ENCODE data around the gene TSHZ1. TPM values are rescaled to one million over a fixed set of nuclear protein-coding genes. Genes with fewer than 3 reads are reported as not detected.

Gene TSHZ1
- polyA plus RNA-seq, 1 donor from 2014 or later: 1.1 TPM

DNA sequence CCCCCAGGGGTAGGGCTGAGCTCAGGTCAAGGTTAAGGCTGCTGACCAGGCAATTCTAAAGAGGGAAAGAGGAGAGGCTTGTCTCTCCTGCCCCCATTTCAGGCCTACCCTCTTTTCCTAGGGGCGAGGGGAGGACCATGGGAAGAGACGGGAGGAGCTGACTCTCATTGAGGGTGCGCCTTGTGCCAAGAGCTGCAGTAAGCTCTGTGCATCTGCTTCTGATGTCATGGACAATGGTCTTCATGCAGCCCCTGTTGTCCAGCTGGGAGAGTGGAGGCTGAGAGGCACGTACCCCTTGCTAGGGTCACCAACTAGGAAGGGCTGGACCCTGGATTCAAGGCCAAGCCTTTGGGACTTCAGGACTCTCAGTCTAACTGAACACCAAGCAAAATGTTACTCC lies 46.9 kb upstream of the TSHZ1 start:
- H3F3A ChIP-seq (ENCODE audit: insufficient read depth, low read length, poor library complexity, severe bottlenecking): no peaks in the 10 kb centered on the region
- H2AFZ ChIP-seq (ENCODE audit: low read depth, low read length): no peak overlapping the region
- TF ChIP-seq TAF1 (IDR thresholded peaks at IDR 0.05; ENCODE audit: low read depth): no peak
- TF ChIP-seq, protein P1, sequence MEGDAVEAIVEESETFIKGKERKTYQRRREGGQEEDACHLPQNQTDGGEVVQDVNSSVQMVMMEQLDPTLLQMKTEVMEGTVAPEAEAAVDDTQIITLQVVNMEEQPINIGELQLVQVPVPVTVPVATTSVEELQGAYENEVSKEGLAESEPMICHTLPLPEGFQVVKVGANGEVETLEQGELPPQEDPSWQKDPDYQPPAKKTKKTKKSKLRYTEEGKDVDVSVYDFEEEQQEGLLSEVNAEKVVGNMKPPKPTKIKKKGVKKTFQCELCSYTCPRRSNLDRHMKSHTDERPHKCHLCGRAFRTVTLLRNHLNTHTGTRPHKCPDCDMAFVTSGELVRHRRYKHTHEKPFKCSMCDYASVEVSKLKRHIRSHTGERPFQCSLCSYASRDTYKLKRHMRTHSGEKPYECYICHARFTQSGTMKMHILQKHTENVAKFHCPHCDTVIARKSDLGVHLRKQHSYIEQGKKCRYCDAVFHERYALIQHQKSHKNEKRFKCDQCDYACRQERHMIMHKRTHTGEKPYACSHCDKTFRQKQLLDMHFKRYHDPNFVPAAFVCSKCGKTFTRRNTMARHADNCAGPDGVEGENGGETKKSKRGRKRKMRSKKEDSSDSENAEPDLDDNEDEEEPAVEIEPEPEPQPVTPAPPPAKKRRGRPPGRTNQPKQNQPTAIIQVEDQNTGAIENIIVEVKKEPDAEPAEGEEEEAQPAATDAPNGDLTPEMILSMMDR (IDR thresholded peaks at IDR 0.05; ENCODE audit: poor library complexity, severe bottlenecking): no peak
- TF ChIP-seq EZH2 (IDR thresholded peaks at IDR 0.05; ENCODE audit: borderline replicate concordance, insufficient read depth, low read length, poor library complexity, severe bottlenecking): no peak
- TF ChIP-seq, protein P2, sequence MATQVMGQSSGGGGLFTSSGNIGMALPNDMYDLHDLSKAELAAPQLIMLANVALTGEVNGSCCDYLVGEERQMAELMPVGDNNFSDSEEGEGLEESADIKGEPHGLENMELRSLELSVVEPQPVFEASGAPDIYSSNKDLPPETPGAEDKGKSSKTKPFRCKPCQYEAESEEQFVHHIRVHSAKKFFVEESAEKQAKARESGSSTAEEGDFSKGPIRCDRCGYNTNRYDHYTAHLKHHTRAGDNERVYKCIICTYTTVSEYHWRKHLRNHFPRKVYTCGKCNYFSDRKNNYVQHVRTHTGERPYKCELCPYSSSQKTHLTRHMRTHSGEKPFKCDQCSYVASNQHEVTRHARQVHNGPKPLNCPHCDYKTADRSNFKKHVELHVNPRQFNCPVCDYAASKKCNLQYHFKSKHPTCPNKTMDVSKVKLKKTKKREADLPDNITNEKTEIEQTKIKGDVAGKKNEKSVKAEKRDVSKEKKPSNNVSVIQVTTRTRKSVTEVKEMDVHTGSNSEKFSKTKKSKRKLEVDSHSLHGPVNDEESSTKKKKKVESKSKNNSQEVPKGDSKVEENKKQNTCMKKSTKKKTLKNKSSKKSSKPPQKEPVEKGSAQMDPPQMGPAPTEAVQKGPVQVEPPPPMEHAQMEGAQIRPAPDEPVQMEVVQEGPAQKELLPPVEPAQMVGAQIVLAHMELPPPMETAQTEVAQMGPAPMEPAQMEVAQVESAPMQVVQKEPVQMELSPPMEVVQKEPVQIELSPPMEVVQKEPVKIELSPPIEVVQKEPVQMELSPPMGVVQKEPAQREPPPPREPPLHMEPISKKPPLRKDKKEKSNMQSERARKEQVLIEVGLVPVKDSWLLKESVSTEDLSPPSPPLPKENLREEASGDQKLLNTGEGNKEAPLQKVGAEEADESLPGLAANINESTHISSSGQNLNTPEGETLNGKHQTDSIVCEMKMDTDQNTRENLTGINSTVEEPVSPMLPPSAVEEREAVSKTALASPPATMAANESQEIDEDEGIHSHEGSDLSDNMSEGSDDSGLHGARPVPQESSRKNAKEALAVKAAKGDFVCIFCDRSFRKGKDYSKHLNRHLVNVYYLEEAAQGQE (IDR thresholded peaks at IDR 0.05; ENCODE audit: borderline replicate concordance): no peak
- TF ChIP-seq POLR2AphosphoS5 (IDR thresholded peaks at IDR 0.05): no peak
- no peak for TF ChIP-seq EP300 (conservative IDR thresholded peaks at IDR 0.05; ENCODE audit: poor library complexity, severe bottlenecking)
- no peak for TF ChIP-seq SMC3 (conservative IDR thresholded peaks at IDR 0.05; ENCODE audit: poor library complexity)
- no peak for TF ChIP-seq MXI1 (conservative IDR thresholded peaks at IDR 0.05; ENCODE audit: poor library complexity, severe bottlenecking)
- TF ChIP-seq RAD21 (conservative IDR thresholded peaks at IDR 0.05): no peak
- no peak overlapping the region for H3K9ac ChIP-seq (ENCODE audit: low read length)
- H3K9me3 ChIP-seq (ENCODE audit: low read length): no peaks in the 10 kb centered on the region
- H4K20me1 ChIP-seq (ENCODE audit: insufficient read depth): no peaks in the 10 kb centered on the region
- H3K36me3 ChIP-seq (ENCODE audit: insufficient read depth, low read length): no peaks in the 10 kb centered on the region
- H3K27ac ChIP-seq (ENCODE audit: low read length): no peak overlapping the region
- no peaks in the 10 kb centered on the region for H3K9me2 ChIP-seq (ENCODE audit: insufficient read depth, low read length)
- no peaks in the 10 kb centered on the region for H3K79me2 ChIP-seq (replicated peaks; ENCODE audit: insufficient read depth, low read length)
- H3K4me3 ChIP-seq (ENCODE audit: low read length): no peak overlapping the region
- no peak overlapping the region for H3K4me2 ChIP-seq (ENCODE audit: low read length)
- no peaks in the 10 kb centered on the region for H3K27me3 ChIP-seq (ENCODE audit: insufficient read depth, low read depth, low read length)

DNA sequence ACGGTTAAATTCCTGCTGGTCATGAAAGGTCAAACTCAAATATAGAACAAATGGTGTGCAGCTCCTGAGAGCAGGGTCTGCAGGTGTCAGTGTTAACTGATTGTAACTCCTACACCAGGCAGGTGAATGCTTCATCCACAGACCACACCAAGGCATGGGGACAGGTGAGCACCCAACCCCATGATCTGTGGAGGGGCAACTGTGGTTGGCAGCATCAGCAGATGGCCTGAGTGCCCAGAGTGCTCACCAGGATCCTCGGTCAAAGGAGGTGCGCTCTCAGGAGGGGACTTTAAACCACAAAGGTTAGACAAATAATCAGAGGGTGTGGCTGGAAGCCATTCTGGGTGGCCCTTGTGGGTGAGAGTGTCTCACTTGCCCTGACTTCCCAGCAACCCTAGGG lies 46.1 kb upstream of the TSHZ1 start:
- no peak overlapping the region for H3K9ac ChIP-seq (ENCODE audit: low read length)
- H3K4me2 ChIP-seq (ENCODE audit: low read length): no peak overlapping the region
- no peaks in the 10 kb centered on the region for H3K9me3 ChIP-seq (ENCODE audit: low read length)
- H2AFZ ChIP-seq (ENCODE audit: low read depth, low read length): no peak overlapping the region
- TF ChIP-seq, protein P2 (IDR thresholded peaks at IDR 0.05; ENCODE audit: borderline replicate concordance): no peak
- TF ChIP-seq RAD21 (conservative IDR thresholded peaks at IDR 0.05) (no peak), SMC3 (conservative IDR thresholded peaks at IDR 0.05; ENCODE audit: poor library complexity) (no peak), MXI1 (conservative IDR thresholded peaks at IDR 0.05; ENCODE audit: poor library complexity, severe bottlenecking) (no peak), EZH2 (IDR thresholded peaks at IDR 0.05; ENCODE audit: borderline replicate concordance, insufficient read depth, low read length, poor library complexity, severe bottlenecking) (no peak), TAF1 (IDR thresholded peaks at IDR 0.05; ENCODE audit: low read depth) (no peak), EP300 (conservative IDR thresholded peaks at IDR 0.05; ENCODE audit: poor library complexity, severe bottlenecking) (no peak), POLR2AphosphoS5 (IDR thresholded peaks at IDR 0.05) (no peak)
- TF ChIP-seq, protein P1 (IDR thresholded peaks at IDR 0.05; ENCODE audit: poor library complexity, severe bottlenecking): no peak
- H4K20me1 ChIP-seq (ENCODE audit: insufficient read depth): no peaks in the 10 kb centered on the region
- no peak overlapping the region for H3K4me3 ChIP-seq (ENCODE audit: low read length)
- H3K36me3 ChIP-seq (ENCODE audit: insufficient read depth, low read length): no peaks in the 10 kb centered on the region
- H3F3A ChIP-seq (ENCODE audit: insufficient read depth, low read length, poor library complexity, severe bottlenecking): no peaks in the 10 kb centered on the region
- no peaks in the 10 kb centered on the region for H3K79me2 ChIP-seq (replicated peaks; ENCODE audit: insufficient read depth, low read length)
- no peaks in the 10 kb centered on the region for H3K9me2 ChIP-seq (ENCODE audit: insufficient read depth, low read length)
- no peaks in the 10 kb centered on the region for H3K27me3 ChIP-seq (ENCODE audit: insufficient read depth, low read depth, low read length)
- H3K27ac ChIP-seq (ENCODE audit: low read length): no peak overlapping the region

All from neural cell (in vitro differentiated cells).